K562 (cell line): ENCODE results near the gene DBT. TPM values are rescaled to one million over a fixed set of nuclear protein-coding genes. Genes with fewer than 3 reads are reported as not detected.

Source experiments
- EP400 ChIP-seq: fragments of 450-650 bp; IDR thresholded peaks from 2 replicates; pipeline ENCODE4 v1.6.1; 2017; ENCODE audit warnings: antibody characterized with exemption, mild to moderate bottlenecking, moderate library complexity
- ESRRB ChIP-seq: fragments of 250-450 bp; sonication (Bioruptor Pico); IDR thresholded peaks from 2 replicates; pipeline ENCODE4 v1.5.0; 2020; ENCODE audit warnings: mild to moderate bottlenecking, moderate library complexity, borderline replicate concordance
- GABPB1 ChIP-seq: sonication (generic); formaldehyde crosslinking; IDR thresholded peaks from 2 replicates; pipeline ENCODE4 v1.8.0; 2022; ENCODE audit warnings: mild to moderate bottlenecking, missing genetic modification reagents
- HMG20B ChIP-seq: fragments of 250-450 bp; sonication (Bioruptor Pico); IDR thresholded peaks from 2 replicates; pipeline ENCODE4 v1.5.0; 2021; ENCODE audit warnings: mild to moderate bottlenecking
- NCOA2 ChIP-seq, 2 experiments: fragments of 450-650 bp; IDR thresholded peaks; 2 replicates each; pipeline ENCODE4 v1.6.1; 2018; ENCODE audit warnings: mild to moderate bottlenecking in 2 of 2, moderate library complexity in 1 of 2; ENCODE audit not compliant: partially characterized antibody in 2 of 2
- NR3C1 ChIP-seq: sonication (generic); formaldehyde crosslinking; IDR thresholded peaks from 2 replicates; pipeline ENCODE4 v1.8.1; 2022; ENCODE audit warnings: missing genetic modification reagents
- NUFIP1 ChIP-seq: fragments of 450-650 bp; IDR thresholded peaks from 2 replicates; pipeline ENCODE4 v1.6.1; 2018; ENCODE audit not compliant: partially characterized antibody
- RB1 ChIP-seq: fragments of 450-650 bp; IDR thresholded peaks from 2 replicates; pipeline ENCODE4 v1.6.1; 2017; ENCODE audit warnings: low read depth, mild to moderate bottlenecking
- TEAD4 ChIP-seq, 2 experiments: sonication (generic) in 1 of 2; formaldehyde crosslinking in 1 of 2; IDR thresholded peaks; 2 replicates each; pipeline versions ENCODE4 v1.6.1 to v1.8.0; 2012 to 2022; ENCODE audit warnings: borderline replicate concordance in 1 of 2, inconsistent platforms in 1 of 2, low read length in 1 of 2, mild to moderate bottlenecking in 1 of 2, missing genetic modification reagents in 1 of 2
- ZC3H8 ChIP-seq: fragments of 450-650 bp; IDR thresholded peaks from 2 replicates; pipeline ENCODE4 v1.6.1; 2017
- ZNF212 ChIP-seq: fragments of 450-650 bp; formaldehyde crosslinking; IDR thresholded peaks from 2 replicates; pipeline ENCODE4 v1.4.0; 2020; ENCODE audit warnings: mild to moderate bottlenecking
- polyA plus RNA-seq, 8 experiments: library from polyadenylated mRNA; depleted of rRNA in 4 of 8; stranded (reverse) in 5 of 8; unstranded in 3 of 8; fragments of >200 nt; fragmentation: Nextera tagmentation in 2 of 8; fragmentation: Illumina TruSeq in 1 of 8; extraction: Ambion mirVana in 2 of 8; extraction: Trizol in 1 of 8; gene quantifications; 2 replicates each; pipeline versions ENCODE4 v1.2.1 to v1.2.3, GENCODE V29; 2011 to 2014; ENCODE audit warnings: inconsistent platforms in 1 of 8, missing spikeins in 1 of 8
- total RNA-seq, 7 experiments: library from RNA; depleted of rRNA in 6 of 7; stranded (reverse); fragments of >200 nt in 6 of 7; fragmentation: Illumina TruSeq in 2 of 7; extraction: Trizol in 2 of 7; gene quantifications; 2 replicates each; pipeline versions ENCODE4 v1.2.1 to v1.2.3, GENCODE V29; 2011 to 2021; ENCODE audit warnings: low replicate concordance in 1 of 7
- TF ChIP-seq, protein P1 (sequence below): sonication (generic); formaldehyde crosslinking; IDR thresholded peaks from 2 replicates; pipeline ENCODE4 v1.8.1; 2023; ENCODE audit warnings: mild to moderate bottlenecking, missing genetic modification reagents
- TF ChIP-seq, protein P2 (sequence below), 2 experiments: IDR thresholded peaks; 2 replicates each; pipeline ENCODE4 v1.6.1; 2011; ENCODE audit warnings: borderline replicate concordance in 1 of 2, control low read depth in 1 of 2, low read depth in 1 of 2, low read length in 1 of 2, mild to moderate bottlenecking in 1 of 2, mixed read lengths in 1 of 2, moderate library complexity in 1 of 2; ENCODE audit not compliant: insufficient read depth in 1 of 2, insufficient read length in 1 of 2, poor library complexity in 1 of 2, severe bottlenecking in 1 of 2; ENCODE audit errors: extremely low read depth in 1 of 2
- TF ChIP-seq, protein P3 (sequence below): sonication (generic); formaldehyde crosslinking; IDR thresholded peaks from 2 replicates; pipeline ENCODE4 v1.8.0; 2022; ENCODE audit warnings: mild to moderate bottlenecking, missing genetic modification reagents
- TF ChIP-seq, protein P4 (sequence below): sonication (generic); formaldehyde crosslinking; IDR thresholded peaks from 2 replicates; pipeline ENCODE4 v1.8.0; 2022; ENCODE audit warnings: mild to moderate bottlenecking, missing genetic modification reagents
- TF ChIP-seq, protein P5 (sequence below): fragments of 250-450 bp; sonication (Bioruptor Pico); IDR thresholded peaks from 2 replicates; pipeline ENCODE4 v1.6.1; 2021; ENCODE audit warnings: mild to moderate bottlenecking
- TF ChIP-seq, protein P6 (sequence below): fragments of 450-650 bp; IDR thresholded peaks from 2 replicates; pipeline ENCODE4 v1.6.1; 2016; ENCODE audit warnings: missing biosample characterization, missing genetic modification characterization

The DBT gene
- total and polyA plus RNA-seq, 9 of the 15 experiments (the other 6 are each of a cell fraction or from before 2014, with no cell fraction given), result 2.7 to 13.5 (median 7.3) TPM

DNA sequence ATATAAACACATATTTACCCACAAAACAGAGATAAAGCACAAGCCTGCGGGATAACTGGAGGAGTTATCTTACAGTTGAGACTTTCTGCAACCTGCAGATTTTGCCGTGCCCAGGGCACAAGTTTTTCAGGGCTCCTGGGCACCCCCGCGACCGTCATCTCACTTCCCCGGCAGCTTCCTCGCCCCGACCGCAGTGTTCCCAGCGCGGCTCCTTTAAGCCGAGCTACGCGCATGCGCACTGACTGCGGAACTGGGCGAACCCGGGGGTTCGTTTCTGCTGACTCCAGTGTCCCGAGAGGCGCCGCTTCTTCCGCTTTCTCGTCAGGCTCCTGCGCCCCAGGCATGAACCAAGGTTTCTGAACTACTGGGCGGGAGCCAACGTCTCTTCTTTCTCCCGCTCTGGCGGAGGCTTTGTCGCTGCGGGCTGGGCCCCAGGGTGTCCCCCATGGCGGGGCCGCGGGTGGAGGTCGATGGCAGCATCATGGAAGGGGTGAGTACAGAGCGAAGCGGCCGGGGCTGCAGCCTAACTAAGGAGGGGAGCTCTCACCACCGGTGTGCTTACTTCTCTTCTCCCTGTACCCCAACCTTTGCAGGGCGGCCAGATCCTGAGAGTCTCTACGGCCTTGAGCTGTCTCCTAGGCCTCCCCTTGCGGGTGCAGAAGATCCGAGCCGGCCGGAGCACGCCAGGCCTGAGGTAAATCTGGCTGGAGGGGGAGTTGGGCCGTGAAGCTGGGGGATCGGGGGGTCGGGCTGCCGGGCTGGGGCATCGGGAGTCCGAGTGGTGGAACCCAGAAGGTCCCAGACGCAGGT lies 16.5 kb upstream of the DBT start, which contains the start of gene RTCA (continued):
- TF ChIP-seq, protein P1, sequence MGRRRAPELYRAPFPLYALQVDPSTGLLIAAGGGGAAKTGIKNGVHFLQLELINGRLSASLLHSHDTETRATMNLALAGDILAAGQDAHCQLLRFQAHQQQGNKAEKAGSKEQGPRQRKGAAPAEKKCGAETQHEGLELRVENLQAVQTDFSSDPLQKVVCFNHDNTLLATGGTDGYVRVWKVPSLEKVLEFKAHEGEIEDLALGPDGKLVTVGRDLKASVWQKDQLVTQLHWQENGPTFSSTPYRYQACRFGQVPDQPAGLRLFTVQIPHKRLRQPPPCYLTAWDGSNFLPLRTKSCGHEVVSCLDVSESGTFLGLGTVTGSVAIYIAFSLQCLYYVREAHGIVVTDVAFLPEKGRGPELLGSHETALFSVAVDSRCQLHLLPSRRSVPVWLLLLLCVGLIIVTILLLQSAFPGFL (CRISPR knock-in tag), result 0 out of 2 replicates have a peak, but pooled peaks have one; percentile 19
- TF ChIP-seq, protein P2, sequence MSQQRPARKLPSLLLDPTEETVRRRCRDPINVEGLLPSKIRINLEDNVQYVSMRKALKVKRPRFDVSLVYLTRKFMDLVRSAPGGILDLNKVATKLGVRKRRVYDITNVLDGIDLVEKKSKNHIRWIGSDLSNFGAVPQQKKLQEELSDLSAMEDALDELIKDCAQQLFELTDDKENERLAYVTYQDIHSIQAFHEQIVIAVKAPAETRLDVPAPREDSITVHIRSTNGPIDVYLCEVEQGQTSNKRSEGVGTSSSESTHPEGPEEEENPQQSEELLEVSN (IDR thresholded peaks at IDR 0.05; ENCODE audit: borderline replicate concordance in 1 of 2, extremely low read depth in 1 of 2, insufficient read depth in 1 of 2, insufficient read length in 1 of 2, low read depth in 1 of 2, low read length in 1 of 2, poor library complexity in 1 of 2, severe bottlenecking in 1 of 2), result peak; percentile 29 to 32
- TF ChIP-seq, protein P3, sequence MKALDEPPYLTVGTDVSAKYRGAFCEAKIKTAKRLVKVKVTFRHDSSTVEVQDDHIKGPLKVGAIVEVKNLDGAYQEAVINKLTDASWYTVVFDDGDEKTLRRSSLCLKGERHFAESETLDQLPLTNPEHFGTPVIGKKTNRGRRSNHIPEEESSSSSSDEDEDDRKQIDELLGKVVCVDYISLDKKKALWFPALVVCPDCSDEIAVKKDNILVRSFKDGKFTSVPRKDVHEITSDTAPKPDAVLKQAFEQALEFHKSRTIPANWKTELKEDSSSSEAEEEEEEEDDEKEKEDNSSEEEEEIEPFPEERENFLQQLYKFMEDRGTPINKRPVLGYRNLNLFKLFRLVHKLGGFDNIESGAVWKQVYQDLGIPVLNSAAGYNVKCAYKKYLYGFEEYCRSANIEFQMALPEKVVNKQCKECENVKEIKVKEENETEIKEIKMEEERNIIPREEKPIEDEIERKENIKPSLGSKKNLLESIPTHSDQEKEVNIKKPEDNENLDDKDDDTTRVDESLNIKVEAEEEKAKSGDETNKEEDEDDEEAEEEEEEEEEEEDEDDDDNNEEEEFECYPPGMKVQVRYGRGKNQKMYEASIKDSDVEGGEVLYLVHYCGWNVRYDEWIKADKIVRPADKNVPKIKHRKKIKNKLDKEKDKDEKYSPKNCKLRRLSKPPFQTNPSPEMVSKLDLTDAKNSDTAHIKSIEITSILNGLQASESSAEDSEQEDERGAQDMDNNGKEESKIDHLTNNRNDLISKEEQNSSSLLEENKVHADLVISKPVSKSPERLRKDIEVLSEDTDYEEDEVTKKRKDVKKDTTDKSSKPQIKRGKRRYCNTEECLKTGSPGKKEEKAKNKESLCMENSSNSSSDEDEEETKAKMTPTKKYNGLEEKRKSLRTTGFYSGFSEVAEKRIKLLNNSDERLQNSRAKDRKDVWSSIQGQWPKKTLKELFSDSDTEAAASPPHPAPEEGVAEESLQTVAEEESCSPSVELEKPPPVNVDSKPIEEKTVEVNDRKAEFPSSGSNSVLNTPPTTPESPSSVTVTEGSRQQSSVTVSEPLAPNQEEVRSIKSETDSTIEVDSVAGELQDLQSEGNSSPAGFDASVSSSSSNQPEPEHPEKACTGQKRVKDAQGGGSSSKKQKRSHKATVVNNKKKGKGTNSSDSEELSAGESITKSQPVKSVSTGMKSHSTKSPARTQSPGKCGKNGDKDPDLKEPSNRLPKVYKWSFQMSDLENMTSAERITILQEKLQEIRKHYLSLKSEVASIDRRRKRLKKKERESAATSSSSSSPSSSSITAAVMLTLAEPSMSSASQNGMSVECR (CRISPR knock-in tag), result peak; percentile 61; the same call in 1 of the 2 replicates
- TF ChIP-seq, protein P4, sequence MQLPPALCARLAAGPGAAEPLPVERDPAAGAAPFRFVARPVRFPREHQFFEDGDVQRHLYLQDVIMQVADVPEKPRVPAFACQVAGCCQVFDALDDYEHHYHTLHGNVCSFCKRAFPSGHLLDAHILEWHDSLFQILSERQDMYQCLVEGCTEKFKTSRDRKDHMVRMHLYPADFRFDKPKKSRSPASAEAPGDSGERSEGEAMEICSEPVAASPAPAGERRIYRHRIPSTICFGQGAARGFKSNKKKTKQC (CRISPR knock-in tag), result peak; percentile 30; the same call in 1 of the 2 replicates
- no peak for TF ChIP-seq ZNF212 (CRISPR knock-in tag)
- TF ChIP-seq RB1, result peak; percentile 26; the same call in 1 of the 2 replicates
- TF ChIP-seq ESRRB (CRISPR knock-in tag), result no peak
- TF ChIP-seq GABPB1 (CRISPR knock-in tag), result peak; percentile 80
- no peak for TF ChIP-seq HMG20B
- peak; percentile 87 for TF ChIP-seq EP400
- no peak for TF ChIP-seq NCOA2 (IDR thresholded peaks at IDR 0.05; ENCODE audit: partially characterized antibody in 2 of 2)
- TF ChIP-seq, protein P5, sequence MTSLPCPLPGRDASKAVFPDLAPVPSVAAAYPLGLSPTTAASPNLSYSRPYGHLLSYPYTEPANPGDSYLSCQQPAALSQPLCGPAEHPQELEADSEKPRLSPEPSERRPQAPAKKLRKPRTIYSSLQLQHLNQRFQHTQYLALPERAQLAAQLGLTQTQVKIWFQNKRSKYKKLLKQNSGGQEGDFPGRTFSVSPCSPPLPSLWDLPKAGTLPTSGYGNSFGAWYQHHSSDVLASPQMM (CRISPR knock-in tag), result no peak
- TF ChIP-seq ZC3H8, result no peak
- no peak for TF ChIP-seq TEAD4 (IDR thresholded peaks at IDR 0.05; ENCODE audit: low read length)
- TF ChIP-seq TEAD4 (CRISPR knock-in tag; IDR thresholded peaks at IDR 0.05; ENCODE audit: borderline replicate concordance), result no peak
- no peak for TF ChIP-seq NUFIP1
- TF ChIP-seq NR3C1, result no peak
- TF ChIP-seq, protein P6, sequence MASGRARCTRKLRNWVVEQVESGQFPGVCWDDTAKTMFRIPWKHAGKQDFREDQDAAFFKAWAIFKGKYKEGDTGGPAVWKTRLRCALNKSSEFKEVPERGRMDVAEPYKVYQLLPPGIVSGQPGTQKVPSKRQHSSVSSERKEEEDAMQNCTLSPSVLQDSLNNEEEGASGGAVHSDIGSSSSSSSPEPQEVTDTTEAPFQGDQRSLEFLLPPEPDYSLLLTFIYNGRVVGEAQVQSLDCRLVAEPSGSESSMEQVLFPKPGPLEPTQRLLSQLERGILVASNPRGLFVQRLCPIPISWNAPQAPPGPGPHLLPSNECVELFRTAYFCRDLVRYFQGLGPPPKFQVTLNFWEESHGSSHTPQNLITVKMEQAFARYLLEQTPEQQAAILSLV (tag), result no peak
